Germinal center (tissue), 1 donor: ENCODE data around the gene CSAG1.
"Not testable (repeated sequence)": the region's sequence is repeated elsewhere in the genome, so short reads cannot be mapped to it uniquely, and the experiment has no call there.

Experiments
- DNase-seq: peaks from one replicate; pipeline ENCODE4 v3.0.0; 2012; ENCODE audit warnings: mixed read lengths, low spot score

CSAG1 gene

DNA sequence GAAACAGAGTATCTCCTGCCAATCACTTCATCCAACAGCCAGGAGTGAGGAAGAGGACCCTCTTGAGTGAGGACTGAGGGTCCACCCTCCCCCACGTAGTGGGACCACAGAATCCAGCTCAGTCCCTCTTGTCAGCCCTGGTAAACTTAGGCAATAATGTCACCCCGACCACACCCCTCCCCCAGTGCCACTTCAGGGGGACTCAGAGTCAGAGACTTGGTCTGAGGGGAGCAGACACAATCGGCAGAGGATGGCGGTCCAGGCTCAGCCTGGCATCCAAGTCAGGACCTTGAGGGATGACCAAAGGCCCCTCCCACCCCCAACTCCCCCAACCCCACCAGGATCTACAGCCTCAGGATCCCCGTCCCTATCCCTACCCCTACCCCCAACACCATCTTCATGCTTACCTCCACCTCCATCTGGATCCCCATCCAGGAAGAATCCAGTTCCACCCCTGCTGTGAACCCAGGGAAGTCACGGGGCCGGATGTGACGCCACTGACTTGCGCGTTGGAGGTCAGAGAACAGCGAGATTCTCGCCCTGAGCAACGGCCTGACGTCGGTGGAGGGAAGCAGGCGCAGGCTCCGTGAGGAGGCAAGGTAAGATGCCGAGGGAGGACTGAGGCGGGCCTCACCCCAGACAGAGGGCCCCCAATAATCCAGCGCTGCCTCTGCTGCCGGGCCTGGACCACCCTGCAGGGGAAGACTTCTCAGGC, at the start of gene CSAG1, which contains the start of gene MAGEA12:
Gene CSAG1 (minus strand): TSS at position 461 of the 715 bp plus-strand sequence. CDS start 1,261 bp downstream, outside the sequence.
Gene MAGEA12 (plus strand): TSS at position 497 of the 715 bp plus-strand sequence. CDS start 2,405 bp downstream, outside the sequence.
- DNase-seq, result no peak

- DNase-seq, result not testable (repeated sequence)
Measured at GRCh38 chrX:152769549-152770289, 36.2 kb upstream of the CSAG1 start, which contains the start of gene MAGEA6. Gene MAGEA6, minus strand, starts transcription at chrX:152769689. Its CDS starts 2,039 bp downstream, at chrX:152767650.

DNA sequence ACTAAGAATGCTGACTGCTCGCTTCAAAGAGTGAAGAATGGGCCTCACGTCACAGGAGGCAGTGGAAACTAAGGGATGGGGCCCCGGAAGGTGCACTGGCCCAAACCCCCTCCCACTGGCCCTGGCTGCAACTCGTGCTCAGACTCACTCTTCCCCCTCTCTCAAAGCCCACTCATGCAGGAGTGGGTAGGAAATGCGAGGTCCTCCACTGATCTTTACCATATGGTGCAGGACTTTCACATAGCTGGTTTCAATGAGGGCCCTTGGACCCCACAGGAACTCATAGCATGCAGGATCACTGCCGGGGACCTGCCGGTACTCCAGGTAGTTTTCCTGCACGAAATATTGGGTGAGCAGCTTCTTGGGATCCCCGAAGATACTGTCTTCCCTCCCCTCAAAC, 33.0 kb upstream of the CSAG1 start:
- DNase-seq, result not testable (repeated sequence)

DNA sequence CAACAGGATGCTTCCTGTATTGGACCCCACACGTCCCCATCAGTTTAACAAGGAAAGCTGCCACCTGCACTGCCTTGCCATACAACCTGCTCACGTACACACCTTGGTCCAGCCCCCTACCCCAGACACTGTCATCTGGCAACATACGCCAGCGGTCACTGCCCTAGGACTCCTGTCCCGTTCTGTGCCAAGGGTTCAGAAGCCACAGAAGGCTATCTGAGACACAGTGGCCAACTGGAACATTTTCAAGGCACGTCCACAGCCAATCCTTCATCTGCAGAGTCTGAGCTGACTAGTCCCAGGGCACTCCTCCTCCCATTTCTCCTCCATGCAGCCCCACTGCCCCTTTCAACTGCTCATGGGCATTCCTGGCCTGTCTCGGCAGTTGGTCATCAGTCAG, 28.1 kb upstream of the CSAG1 start:
- DNase-seq, result not testable (repeated sequence)

DNA sequence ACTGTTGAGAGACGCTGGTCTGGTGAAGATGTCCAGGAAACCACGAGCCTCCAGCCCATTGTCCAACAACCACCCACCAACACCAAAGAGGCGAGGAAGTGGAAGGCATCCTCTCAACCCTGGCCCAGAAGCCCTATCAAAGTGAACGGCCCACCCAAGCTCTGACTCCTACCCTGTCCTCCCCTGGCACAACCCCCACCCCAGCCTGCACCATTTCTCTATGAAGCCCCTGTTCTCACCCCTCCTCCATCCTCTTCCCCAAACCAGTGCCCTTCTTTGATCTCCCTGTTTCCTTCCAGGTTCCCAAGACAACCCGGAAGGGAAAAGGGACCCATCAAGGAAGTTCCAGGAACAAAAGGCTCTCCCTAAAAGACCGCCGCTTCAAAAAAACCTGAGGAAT, 26.0 kb upstream of the CSAG1 start:
- DNase-seq, result not testable (repeated sequence)

GRCh38 chrX:152758918-152759317, 25.4 kb upstream of the CSAG1 start, which contains the start of gene CSAG3:
Gene CSAG3, plus strand, starts transcription at chrX:152759218.
- DNase-seq, result not testable (repeated sequence)

DNA sequence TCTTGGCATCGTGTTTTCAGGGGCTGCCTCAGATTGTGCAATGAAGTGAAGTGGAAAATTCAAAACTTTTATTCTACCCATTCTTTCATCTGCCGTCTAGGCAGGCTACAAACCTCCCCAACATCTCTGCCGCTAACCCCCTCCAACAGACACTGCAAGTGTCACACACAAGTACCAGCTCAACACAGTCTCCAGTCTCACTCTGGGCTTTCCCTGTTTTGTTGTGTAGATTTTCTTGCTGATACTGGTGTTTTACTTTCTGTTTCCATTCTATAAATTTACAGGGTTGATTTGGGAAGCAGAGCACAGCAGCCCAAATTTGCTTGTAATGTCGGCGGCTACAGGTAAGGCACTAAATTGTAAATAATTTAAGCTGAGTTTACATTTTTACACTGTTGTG, 21.4 kb upstream of the CSAG1 start:
- DNase-seq, result not testable (repeated sequence)

GRCh38 chrX:152753686-152754650, 20.4 kb upstream of the CSAG1 start, which contains the start of gene MAGEA2:
Gene MAGEA2, minus strand, starts transcription at chrX:152753842. Its CDS starts 2,479 bp downstream, at chrX:152751363.
- DNase-seq, result not testable (repeated sequence)

- no peak for DNase-seq
Measured at GRCh38 chrX:152738560-152738959, 5.0 kb upstream of the CSAG1 start.

- not testable (repeated sequence) for DNase-seq
Measured at GRCh38 chrX:152736528-152736927, 3.0 kb upstream of the CSAG1 start.

DNA sequence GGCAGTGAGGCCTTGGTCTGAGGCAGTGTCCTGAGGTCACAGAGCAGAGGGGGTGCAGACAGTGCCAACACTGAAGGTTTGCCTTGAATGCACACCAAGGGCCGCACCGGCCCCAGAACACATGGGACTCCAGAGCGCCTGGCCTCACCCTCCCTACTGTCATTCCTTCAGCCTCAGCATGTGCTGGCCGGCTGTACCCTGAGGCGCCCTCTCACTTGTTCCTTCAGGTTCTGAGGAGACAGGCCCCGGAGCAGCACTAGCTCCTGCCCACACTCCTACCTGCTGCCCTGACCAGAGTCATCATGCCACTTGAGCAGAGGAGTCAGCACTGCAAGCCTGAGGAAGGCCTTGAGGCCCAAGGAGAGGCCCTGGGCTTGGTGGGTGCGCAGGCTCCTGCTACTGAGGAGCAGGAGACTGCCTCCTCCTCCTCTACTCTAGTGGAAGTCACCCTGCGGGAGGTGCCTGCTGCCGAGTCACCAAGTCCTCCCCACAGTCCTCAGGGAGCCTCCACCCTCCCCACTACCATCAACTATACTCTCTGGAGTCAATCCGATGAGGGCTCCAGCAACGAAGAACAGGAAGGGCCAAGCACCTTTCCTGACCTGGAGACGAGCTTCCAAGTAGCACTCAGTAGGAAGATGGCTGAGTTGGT, 2.5 kb upstream of the CSAG1 start:
- no peak for DNase-seq

- no peak for DNase-seq
Measured at GRCh38 chrX:152735101-152735500, 1.6 kb upstream of the CSAG1 start.

DNA sequence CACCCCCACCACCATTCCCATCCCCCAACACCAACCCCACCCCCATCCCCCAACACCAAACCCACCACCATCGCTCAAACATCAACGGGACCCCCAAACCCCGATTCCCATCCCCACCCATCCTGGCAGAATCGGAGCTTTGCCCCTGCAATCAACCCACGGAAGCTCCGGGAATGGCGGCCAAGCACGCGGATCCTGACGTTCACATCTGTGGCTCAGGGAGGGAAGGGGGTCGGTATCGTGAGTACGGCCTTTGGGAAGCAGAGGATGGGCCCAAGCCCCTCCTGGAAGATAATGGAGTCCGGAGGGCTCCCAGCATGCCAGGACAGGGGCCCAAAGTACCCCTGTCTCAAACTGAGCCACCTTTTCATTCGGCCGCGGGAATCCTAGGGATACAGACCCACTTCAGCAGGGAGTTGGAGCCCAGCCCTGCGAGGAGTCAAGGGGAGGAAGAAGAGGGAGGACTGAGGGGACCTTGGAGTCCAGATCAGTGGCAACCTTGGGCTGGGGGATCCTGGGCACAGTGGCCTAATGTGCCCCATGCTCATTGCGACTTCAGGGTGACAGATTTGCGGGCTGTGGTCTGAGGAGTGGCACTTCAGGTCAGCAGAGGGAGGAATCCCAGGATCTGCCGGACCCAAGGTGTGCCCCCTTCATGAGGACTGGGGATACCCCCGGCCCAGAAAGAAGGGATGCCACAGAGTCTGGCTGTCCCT, 780 bp upstream of the CSAG1 start:
- DNase-seq, result not testable (repeated sequence)

DNA sequence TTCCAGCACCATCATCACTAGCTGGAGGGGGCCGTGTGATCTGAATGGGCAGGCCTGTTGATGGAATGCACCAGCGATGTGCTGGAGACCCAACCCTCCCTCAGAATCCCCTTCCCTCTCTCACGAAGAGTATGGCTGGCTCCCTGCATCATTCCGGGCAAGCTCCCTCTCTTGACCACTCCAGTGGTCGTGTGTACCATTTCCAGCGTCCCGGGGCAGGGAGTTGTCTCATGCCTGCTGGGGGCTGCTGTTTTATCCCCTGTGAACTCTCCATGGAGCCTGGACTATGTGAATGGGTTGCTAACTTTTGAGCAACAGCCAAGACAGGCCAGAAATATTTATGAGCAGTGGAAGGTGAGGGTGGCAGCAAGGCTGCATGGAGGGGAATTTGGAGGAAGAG, 8.1 kb downstream of the CSAG1 start:
- no peak for DNase-seq

- DNase-seq, result not testable (repeated sequence)
Measured at GRCh38 chrX:152713815-152714787, 19.4 kb downstream of the CSAG1 start, which contains the start of gene MAGEA2B. Gene MAGEA2B, plus strand, starts transcription at chrX:152714628. Its CDS starts 2,479 bp downstream, at chrX:152717107.

DNA sequence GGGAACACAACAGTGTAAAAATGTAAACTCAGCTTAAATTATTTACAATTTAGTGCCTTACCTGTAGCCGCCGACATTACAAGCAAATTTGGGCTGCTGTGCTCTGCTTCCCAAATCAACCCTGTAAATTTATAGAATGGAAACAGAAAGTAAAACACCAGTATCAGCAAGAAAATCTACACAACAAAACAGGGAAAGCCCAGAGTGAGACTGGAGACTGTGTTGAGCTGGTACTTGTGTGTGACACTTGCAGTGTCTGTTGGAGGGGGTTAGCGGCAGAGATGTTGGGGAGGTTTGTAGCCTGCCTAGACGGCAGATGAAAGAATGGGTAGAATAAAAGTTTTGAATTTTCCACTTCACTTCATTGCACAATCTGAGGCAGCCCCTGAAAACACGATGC, 20.3 kb downstream of the CSAG1 start:
- not testable (repeated sequence) for DNase-seq

DNA sequence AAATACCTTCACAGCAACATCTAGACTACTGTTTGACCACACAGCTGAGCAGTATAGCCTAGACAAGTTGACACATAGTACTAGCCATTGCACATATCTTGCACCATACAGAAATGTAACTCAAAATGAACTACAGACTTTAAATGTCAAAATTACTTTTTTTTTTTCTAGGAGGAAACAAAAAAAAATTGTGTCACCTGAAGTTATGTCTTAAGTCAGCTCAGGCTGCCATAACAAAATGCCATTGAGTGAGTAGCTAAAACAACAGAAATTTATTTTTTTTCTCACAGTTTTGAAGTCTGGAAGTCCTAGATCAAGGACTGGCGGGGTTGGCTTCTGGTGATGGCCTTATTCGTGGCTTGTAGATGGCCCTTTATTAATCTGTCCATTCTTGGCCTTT, 24.3 kb downstream of the CSAG1 start, which contains the start of gene CSAG2:
Gene CSAG2 (minus strand): TSS at position 101 of the 400 bp plus-strand sequence. CDS start 161 bp downstream, outside the sequence.
- not testable (repeated sequence) for DNase-seq

- DNase-seq, result not testable (repeated sequence)
Measured at GRCh38 chrX:152706500-152706899, 27.0 kb downstream of the CSAG1 start.

DNA sequence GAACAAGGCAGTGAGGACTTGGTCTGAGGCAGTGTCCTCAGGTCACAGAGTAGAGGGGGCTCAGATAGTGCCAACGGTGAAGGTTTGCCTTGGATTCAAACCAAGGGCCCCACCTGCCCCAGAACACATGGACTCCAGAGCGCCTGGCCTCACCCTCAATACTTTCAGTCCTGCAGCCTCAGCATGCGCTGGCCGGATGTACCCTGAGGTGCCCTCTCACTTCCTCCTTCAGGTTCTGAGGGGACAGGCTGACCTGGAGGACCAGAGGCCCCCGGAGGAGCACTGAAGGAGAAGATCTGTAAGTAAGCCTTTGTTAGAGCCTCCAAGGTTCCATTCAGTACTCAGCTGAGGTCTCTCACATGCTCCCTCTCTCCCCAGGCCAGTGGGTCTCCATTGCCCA, 33.1 kb downstream of the CSAG1 start:
- not testable (repeated sequence) for DNase-seq
